ENCODE data around the gene SMIM5.
"Not testable (repeated sequence)": the region's sequence is repeated elsewhere in the genome, so short reads cannot be mapped to it uniquely, and the experiment has no call there.

The SMIM5 gene

GRCh38 chr17:75632863-75633485 is at the start of gene SMIM5:
Gene SMIM5, plus strand, starts transcription at chr17:75633434. Its CDS starts 6,768 bp downstream, at chr17:75640202.
- in situ Hi-C loops (cut with MboI; ENCODE audit: low sequenced_read_pairs): no loop called here

- in situ Hi-C loops (cut with MboI; ENCODE audit: low sequenced_read_pairs): no loop called here
Observed at GRCh38 chr17:75584849-75585175, 48.4 kb upstream of the SMIM5 start.

- in situ Hi-C loops (cut with MboI; ENCODE audit: low sequenced_read_pairs): no loop called here
Observed at GRCh38 chr17:75587675-75588595, 45.3 kb upstream of the SMIM5 start, which contains the start of gene MYO15B. Gene MYO15B, plus strand, starts transcription at chr17:75587800. Its CDS starts 258 bp downstream, at chr17:75588058.

GRCh38 chr17:75588596-75589011 is 44.6 kb upstream of the SMIM5 start:
- in situ Hi-C loops (cut with MboI; ENCODE audit: low sequenced_read_pairs): no loop called here

- in situ Hi-C loops (cut with MboI; ENCODE audit: low sequenced_read_pairs): no loop called here
Observed at GRCh38 chr17:75589012-75589918, 44.0 kb upstream of the SMIM5 start.

- in situ Hi-C loops (cut with MboI; ENCODE audit: low sequenced_read_pairs): no loop called here
Observed at GRCh38 chr17:75589919-75590303, 43.3 kb upstream of the SMIM5 start.

GRCh38 chr17:75590314-75590761 is 42.9 kb upstream of the SMIM5 start:
- in situ Hi-C loops (cut with MboI; ENCODE audit: low sequenced_read_pairs): no loop called here

GRCh38 chr17:75590849-75591721 is 42.1 kb upstream of the SMIM5 start:
- in situ Hi-C loops (cut with MboI; ENCODE audit: low sequenced_read_pairs): no loop called here

GRCh38 chr17:75591722-75592302 is 41.4 kb upstream of the SMIM5 start:
- in situ Hi-C loops (cut with MboI; ENCODE audit: low sequenced_read_pairs): no loop called here

- in situ Hi-C loops (cut with MboI; ENCODE audit: low sequenced_read_pairs): no loop called here
Observed at GRCh38 chr17:75592348-75593020, 40.8 kb upstream of the SMIM5 start.

GRCh38 chr17:75593430-75593829 is 39.8 kb upstream of the SMIM5 start:
- in situ Hi-C loops (cut with MboI; ENCODE audit: low sequenced_read_pairs): not testable (repeated sequence)

- in situ Hi-C loops (cut with MboI; ENCODE audit: low sequenced_read_pairs): no loop called here
Observed at GRCh38 chr17:75594499-75595283, 38.5 kb upstream of the SMIM5 start.

- in situ Hi-C loops (cut with MboI; ENCODE audit: low sequenced_read_pairs): no loop called here
Observed at GRCh38 chr17:75595284-75595919, 37.8 kb upstream of the SMIM5 start.

- in situ Hi-C loops (cut with MboI; ENCODE audit: low sequenced_read_pairs): no loop called here
Observed at GRCh38 chr17:75595920-75596313, 37.3 kb upstream of the SMIM5 start.

- in situ Hi-C loops (cut with MboI; ENCODE audit: low sequenced_read_pairs): no loop called here
Observed at GRCh38 chr17:75596320-75597087, 36.7 kb upstream of the SMIM5 start.

GRCh38 chr17:75601057-75601987 is 31.9 kb upstream of the SMIM5 start:
- in situ Hi-C loops (cut with MboI; ENCODE audit: low sequenced_read_pairs): no loop called here

All from HL-60/S4 (cell line).